ENCODE data around the gene PLEKHG1.

Gene PLEKHG1

GRCh38 chr6:150622476-150622875 lies 22.8 kb downstream of the PLEKHG1 start:
- Histone ChIP-seq H3K79me2 (ENCODE audit: insufficient read depth, low read length) (peaks cover 71% of the 10 kb centered on the region), H3K4me3 (ENCODE audit: low read depth, low read length, poor library complexity, severe bottlenecking) (peak overlapping the region; percentile 71), H3F3A (ENCODE audit: insufficient read depth, low read length) (peaks cover 9% of the 10 kb centered on the region; the same call in 1 of the 2 replicates), H3K9me3 (ENCODE audit: low read length) (no peaks in the 10 kb centered on the region), H3K9ac (ENCODE audit: low read length) (peak overlapping the region; percentile 91), H4K20me1 (ENCODE audit: insufficient read depth, low read length) (no peaks in the 10 kb centered on the region), H3K4me2 (ENCODE audit: low read length) (peak overlapping the region; percentile 89), H3K9me2 (ENCODE audit: low read depth, low read length) (no peaks in the 10 kb centered on the region), H3K27ac (ENCODE audit: low read depth, low read length, poor library complexity, severe bottlenecking) (peak overlapping the region; percentile 99), H3K27me3 (ENCODE audit: insufficient read depth, low read length) (no peaks in the 10 kb centered on the region), H3K4me1 (ENCODE audit: insufficient read depth, low read length, severe bottlenecking) (peaks cover 97% of the 10 kb centered on the region), H3K36me3 (ENCODE audit: insufficient read depth, low read length) (peaks cover 35% of the 10 kb centered on the region; the same call in 1 of the 2 replicates), H2AFZ (ENCODE audit: low read length) (no peak overlapping the region)
- TF ChIP-seq CTCF (IDR thresholded peaks at IDR 0.05; ENCODE audit: low read length) (no peak), EZH2 (IDR thresholded peaks at IDR 0.05; ENCODE audit: borderline replicate concordance, low read length) (no peak)

- Histone ChIP-seq H3K4me1 (ENCODE audit: insufficient read depth, low read length, severe bottlenecking) (peaks cover 97% of the 10 kb centered on the region), H3K4me2 (ENCODE audit: low read length) (peak overlapping the region; percentile 89), H3K36me3 (ENCODE audit: insufficient read depth, low read length) (peaks cover 32% of the 10 kb centered on the region; the same call in 1 of the 2 replicates), H3K27me3 (ENCODE audit: insufficient read depth, low read length) (no peaks in the 10 kb centered on the region), H4K20me1 (ENCODE audit: insufficient read depth, low read length) (no peaks in the 10 kb centered on the region), H3K9me3 (ENCODE audit: low read length) (no peaks in the 10 kb centered on the region), H3K9ac (ENCODE audit: low read length) (peak overlapping the region; percentile 91), H3F3A (ENCODE audit: insufficient read depth, low read length) (peaks cover 9% of the 10 kb centered on the region; the same call in 1 of the 2 replicates), H3K79me2 (ENCODE audit: insufficient read depth, low read length) (peaks cover 71% of the 10 kb centered on the region), H3K4me3 (ENCODE audit: low read depth, low read length, poor library complexity, severe bottlenecking) (peak overlapping the region; percentile 71), H3K9me2 (ENCODE audit: low read depth, low read length) (no peaks in the 10 kb centered on the region), H2AFZ (ENCODE audit: low read length) (no peak overlapping the region), H3K27ac (ENCODE audit: low read depth, low read length, poor library complexity, severe bottlenecking) (peak overlapping the region; percentile 99)
- TF ChIP-seq CTCF (IDR thresholded peaks at IDR 0.05; ENCODE audit: low read length) = no peak
- no peak for TF ChIP-seq EZH2 (IDR thresholded peaks at IDR 0.05; ENCODE audit: borderline replicate concordance, low read length)
These were observed 23.5 kb downstream of the PLEKHG1 start for GRCh38 chr6:150622941-150623874.

- no peaks in the 10 kb centered on the region for H3K9me3 ChIP-seq (ENCODE audit: low read length)
- peak overlapping the region; percentile 18 for H3K4me3 ChIP-seq (ENCODE audit: low read depth, low read length, poor library complexity, severe bottlenecking)
- H4K20me1 ChIP-seq (ENCODE audit: insufficient read depth, low read length) = no peaks in the 10 kb centered on the region
- H3K4me2 ChIP-seq (ENCODE audit: low read length) = peak overlapping the region; percentile 53
- H3K27ac ChIP-seq (ENCODE audit: low read depth, low read length, poor library complexity, severe bottlenecking) = peak overlapping the region; percentile 99
- H3K4me1 ChIP-seq (ENCODE audit: insufficient read depth, low read length, severe bottlenecking) = peaks cover 97% of the 10 kb centered on the region
- no peaks in the 10 kb centered on the region for H3K9me2 ChIP-seq (ENCODE audit: low read depth, low read length)
- H2AFZ ChIP-seq (ENCODE audit: low read length) = no peak overlapping the region
- H3K27me3 ChIP-seq (ENCODE audit: insufficient read depth, low read length) = no peaks in the 10 kb centered on the region
- peaks cover 9% of the 10 kb centered on the region; the same call in 1 of the 2 replicates for H3F3A ChIP-seq (ENCODE audit: insufficient read depth, low read length)
- TF ChIP-seq CTCF (IDR thresholded peaks at IDR 0.05; ENCODE audit: low read length) (no peak), EZH2 (IDR thresholded peaks at IDR 0.05; ENCODE audit: borderline replicate concordance, low read length) (no peak)
- H3K79me2 ChIP-seq (ENCODE audit: insufficient read depth, low read length) = peaks cover 71% of the 10 kb centered on the region
- peaks cover 37% of the 10 kb centered on the region; the same call in 1 of the 2 replicates for H3K36me3 ChIP-seq (ENCODE audit: insufficient read depth, low read length)
- H3K9ac ChIP-seq (ENCODE audit: low read length) = peak overlapping the region; percentile 76
These were observed 24.5 kb downstream of the PLEKHG1 start for GRCh38 chr6:150624191-150624590.
